Activated CD4-positive, alpha-beta T cell treated with anti-CD3 and anti-CD28 coated beads, Interleukin-2, amount 50 U/mL, for 24 hours (primary cell): Measurements from ENCODE around the gene NCAPD3.

ENCODE experiments used
- DNase-seq, 2 donors: peaks; one replicate each; pipeline ENCODE4 v3.0.0-alpha.2; 2020; ENCODE audit warnings: low read depth in 1 of 2, low spot score in 1 of 2

The NCAPD3 gene

GRCh38 chr11:134252346-134253187 is 28.8 kb upstream of the NCAPD3 start:
- DNase-seq: peak in 1 of 2 donors; percentile 10

GRCh38 chr11:134250675-134251074 is 26.9 kb upstream of the NCAPD3 start:
- no peak for DNase-seq

- no peak for DNase-seq
Observed at GRCh38 chr11:134250246-134250645, 26.5 kb upstream of the NCAPD3 start.

- DNase-seq: no peak
Observed at GRCh38 chr11:134248910-134249480, 25.2 kb upstream of the NCAPD3 start.

GRCh38 chr11:134246678-134247077 is 22.9 kb upstream of the NCAPD3 start:
- DNase-seq: no peak

- no peak for DNase-seq
Observed at GRCh38 chr11:134246100-134246499, 22.3 kb upstream of the NCAPD3 start.

DNA sequence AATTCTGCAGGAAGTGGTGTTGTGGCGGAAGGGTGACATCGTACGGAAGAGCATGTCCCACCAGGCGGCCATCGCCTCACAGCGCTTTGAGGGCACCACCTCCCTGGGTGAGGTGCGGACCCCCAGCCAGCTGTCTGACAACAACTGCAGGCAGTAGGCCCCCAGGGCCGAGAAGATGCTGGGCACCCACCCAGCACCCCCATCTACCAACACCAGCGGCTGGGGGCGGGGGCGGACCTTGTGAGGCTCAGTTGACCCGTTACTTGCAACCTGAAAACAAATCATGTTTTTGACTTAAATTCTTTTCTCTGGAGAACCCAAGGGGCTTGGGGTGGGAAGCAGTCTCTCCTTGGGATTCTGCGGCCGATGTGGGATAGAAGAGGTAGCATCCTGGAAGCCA is 21.7 kb upstream of the NCAPD3 start:
- no peak for DNase-seq

- DNase-seq: no peak
Observed at GRCh38 chr11:134244593-134244992, 20.8 kb upstream of the NCAPD3 start.

- DNase-seq: no peak
Observed at GRCh38 chr11:134243913-134244312, 20.1 kb upstream of the NCAPD3 start.

GRCh38 chr11:134242376-134242775 is 18.6 kb upstream of the NCAPD3 start:
- DNase-seq: no peak

- no peak for DNase-seq
Observed at GRCh38 chr11:134240592-134240991, 16.8 kb upstream of the NCAPD3 start.

- DNase-seq: no peak
Observed at GRCh38 chr11:134238956-134239355, 15.2 kb upstream of the NCAPD3 start.

- no peak for DNase-seq
Observed at GRCh38 chr11:134237557-134237922, 13.8 kb upstream of the NCAPD3 start.

- DNase-seq: no peak
Observed at GRCh38 chr11:134236834-134237556, 13.2 kb upstream of the NCAPD3 start.

DNA sequence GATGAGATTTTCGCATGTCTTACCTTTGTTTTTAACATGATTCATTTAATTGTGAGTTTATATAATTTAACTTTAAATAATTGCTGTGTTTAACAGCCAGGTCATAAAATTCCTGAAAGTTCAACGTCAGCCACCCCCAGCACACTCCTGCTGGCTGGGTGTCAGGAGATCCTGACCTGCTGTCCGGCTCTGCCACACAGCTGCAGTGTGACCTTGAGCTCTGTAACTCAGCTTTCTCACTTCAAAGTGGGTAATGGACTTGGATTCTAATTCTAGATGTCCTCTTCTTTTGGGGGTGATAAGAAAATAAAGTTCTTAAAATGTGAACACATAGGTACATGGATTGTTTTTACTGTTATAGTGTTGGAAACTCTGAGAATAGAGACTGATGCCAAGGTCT is 11.6 kb upstream of the NCAPD3 start:
- DNase-seq: no peak

DNA sequence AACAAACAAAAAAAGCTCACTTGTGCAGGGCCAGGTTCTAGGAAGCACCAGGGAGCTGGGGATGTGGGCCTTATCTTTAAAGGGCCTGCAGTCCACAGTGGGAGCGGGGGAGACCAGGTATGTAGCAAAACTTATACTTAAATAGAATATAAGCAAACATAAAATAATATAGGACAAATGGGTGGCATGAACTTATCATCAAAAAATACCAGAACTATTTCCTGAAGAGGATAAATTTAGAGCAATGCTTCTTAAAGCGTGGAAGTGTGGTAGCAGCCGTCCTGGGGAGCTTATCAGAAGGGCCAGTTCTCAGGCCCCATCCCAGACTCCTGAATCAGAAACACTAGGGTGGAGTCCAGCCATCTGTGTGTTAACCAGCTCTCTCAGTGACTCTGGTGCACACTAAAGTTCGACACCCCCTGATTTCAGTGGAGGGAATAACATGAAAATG is 10.0 kb upstream of the NCAPD3 start:
- DNase-seq: no peak

- no peak for DNase-seq
Observed at GRCh38 chr11:134231958-134232659, 8.3 kb upstream of the NCAPD3 start.

DNA sequence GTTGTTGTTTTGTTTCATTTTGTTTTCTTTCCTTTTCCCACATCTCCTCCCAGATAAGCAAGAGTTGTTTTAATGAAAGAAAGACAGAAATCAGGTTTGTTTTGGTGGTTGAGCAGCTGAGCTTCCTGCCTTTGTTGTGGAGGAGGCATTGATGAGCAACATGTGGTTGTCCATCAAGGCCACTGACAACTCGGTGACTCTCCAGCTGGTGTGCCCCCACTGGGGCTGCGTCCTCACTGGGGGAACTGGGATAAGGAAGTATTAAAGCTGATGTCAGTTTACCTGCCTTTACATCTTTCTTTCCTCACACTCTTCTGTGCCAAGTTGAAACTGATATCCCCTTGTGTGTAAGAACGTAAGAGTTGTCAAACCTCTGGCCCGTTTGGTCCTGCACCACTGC is 6.6 kb upstream of the NCAPD3 start:
- no peak for DNase-seq

- DNase-seq: no peak
Observed at GRCh38 chr11:134229126-134229790, 5.5 kb upstream of the NCAPD3 start.

DNA sequence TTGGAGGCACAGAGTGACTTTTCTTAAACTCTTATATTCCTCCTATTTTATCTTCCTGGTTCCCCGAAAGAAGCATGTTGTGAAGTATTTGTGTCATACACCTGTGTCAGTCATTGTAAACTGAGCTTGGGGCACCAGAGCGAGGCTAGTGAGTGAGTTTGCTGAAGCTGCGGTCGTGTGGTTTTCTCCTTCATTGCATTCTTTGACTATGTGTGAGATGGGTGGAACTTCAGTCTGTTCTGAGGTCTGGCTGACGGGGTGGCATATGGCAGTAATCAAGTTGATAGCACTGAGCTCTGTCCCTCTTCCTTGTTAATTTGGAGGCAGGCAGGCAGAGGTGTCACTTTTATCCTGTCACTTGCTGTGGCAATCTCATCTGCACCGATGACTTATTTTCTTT is 4.9 kb upstream of the NCAPD3 start:
- no peak for DNase-seq

- no peak for DNase-seq
Observed at GRCh38 chr11:134226806-134227325, 3.1 kb upstream of the NCAPD3 start.
